ENCODE results near the gene ZNF692.
A peak's percentile ranks its signal among the peaks of the same experiment; 100 is the strongest.

DNA sequence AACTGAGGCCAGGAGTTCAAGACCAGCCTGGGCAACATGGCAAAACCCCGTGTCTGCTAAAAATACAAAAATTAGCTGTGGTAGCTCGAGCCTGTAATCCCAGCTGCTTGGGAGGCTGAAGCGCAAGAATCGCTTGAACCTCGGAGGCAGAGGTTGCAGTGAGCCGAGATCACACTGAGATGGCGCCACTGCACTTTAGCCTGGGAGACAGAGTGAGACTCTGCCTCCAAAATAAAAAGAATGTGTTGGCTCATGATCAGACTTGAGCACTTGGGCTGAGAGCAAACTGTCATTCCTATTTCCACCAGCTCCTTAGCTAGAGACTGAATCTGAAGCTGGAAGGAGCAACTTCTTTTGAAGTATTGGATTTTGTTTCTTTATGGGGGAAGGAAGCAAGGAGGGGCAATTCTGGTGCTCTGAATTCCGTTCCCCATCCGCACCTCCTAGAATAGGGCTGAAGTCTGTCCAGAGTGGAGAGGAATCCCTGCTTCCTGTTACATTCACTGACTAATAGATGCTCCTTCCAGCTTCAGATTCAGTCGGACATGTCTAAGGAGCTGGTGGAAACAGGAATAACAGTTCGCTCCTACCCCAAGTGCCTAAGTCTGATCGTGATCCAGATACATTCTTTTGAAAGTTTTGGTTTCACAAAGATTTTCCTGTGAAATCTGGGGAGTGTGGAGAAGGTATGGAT is 17.0 kb downstream of the ZNF692 start:
- TF ChIP-seq, protein P1, sequence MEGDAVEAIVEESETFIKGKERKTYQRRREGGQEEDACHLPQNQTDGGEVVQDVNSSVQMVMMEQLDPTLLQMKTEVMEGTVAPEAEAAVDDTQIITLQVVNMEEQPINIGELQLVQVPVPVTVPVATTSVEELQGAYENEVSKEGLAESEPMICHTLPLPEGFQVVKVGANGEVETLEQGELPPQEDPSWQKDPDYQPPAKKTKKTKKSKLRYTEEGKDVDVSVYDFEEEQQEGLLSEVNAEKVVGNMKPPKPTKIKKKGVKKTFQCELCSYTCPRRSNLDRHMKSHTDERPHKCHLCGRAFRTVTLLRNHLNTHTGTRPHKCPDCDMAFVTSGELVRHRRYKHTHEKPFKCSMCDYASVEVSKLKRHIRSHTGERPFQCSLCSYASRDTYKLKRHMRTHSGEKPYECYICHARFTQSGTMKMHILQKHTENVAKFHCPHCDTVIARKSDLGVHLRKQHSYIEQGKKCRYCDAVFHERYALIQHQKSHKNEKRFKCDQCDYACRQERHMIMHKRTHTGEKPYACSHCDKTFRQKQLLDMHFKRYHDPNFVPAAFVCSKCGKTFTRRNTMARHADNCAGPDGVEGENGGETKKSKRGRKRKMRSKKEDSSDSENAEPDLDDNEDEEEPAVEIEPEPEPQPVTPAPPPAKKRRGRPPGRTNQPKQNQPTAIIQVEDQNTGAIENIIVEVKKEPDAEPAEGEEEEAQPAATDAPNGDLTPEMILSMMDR (IDR thresholded peaks at IDR 0.05), result peak; percentile 35 to 58 (median 42)
- TF ChIP-seq POLR2AphosphoS5 (IDR thresholded peaks at IDR 0.05) (no peak), POLR2A (IDR thresholded peaks at IDR 0.05) (no peak), EP300 (IDR thresholded peaks at IDR 0.05; ENCODE audit: low read depth) (no peak)

Data from transverse colon (tissue), 4 donors.